GM12872 (cell line): Measurements from ENCODE around the gene RSPO4.

Experiments used
- TF ChIP-seq, protein P1 (sequence below): IDR thresholded peaks from 3 replicates; pipeline ENCODE4 v1.5.1; 2011; ENCODE audit warnings: low read depth, mild to moderate bottlenecking, low read length, moderate library complexity; ENCODE audit not compliant: insufficient read depth

Gene RSPO4

DNA sequence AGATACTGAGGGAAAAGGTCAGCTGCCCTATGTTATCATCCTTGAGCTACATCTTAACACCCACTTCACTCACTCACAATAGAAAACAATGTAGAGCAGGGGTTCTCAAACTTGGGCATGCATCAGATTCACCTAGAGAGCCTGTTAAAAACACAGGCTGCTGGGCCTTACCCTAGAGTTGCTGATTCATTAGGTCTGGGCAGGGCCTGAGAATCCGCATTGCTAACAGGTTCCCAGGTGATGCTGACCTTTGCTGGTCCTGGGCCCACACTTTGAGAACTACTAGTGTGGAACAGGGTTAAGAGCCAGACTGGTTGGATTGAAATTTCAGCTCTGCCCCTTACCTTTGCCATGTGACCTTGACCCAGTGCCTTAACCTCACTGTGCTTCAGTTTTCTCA is 25.1 kb downstream of the RSPO4 start:
- TF ChIP-seq, protein P1, sequence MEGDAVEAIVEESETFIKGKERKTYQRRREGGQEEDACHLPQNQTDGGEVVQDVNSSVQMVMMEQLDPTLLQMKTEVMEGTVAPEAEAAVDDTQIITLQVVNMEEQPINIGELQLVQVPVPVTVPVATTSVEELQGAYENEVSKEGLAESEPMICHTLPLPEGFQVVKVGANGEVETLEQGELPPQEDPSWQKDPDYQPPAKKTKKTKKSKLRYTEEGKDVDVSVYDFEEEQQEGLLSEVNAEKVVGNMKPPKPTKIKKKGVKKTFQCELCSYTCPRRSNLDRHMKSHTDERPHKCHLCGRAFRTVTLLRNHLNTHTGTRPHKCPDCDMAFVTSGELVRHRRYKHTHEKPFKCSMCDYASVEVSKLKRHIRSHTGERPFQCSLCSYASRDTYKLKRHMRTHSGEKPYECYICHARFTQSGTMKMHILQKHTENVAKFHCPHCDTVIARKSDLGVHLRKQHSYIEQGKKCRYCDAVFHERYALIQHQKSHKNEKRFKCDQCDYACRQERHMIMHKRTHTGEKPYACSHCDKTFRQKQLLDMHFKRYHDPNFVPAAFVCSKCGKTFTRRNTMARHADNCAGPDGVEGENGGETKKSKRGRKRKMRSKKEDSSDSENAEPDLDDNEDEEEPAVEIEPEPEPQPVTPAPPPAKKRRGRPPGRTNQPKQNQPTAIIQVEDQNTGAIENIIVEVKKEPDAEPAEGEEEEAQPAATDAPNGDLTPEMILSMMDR: no peak

DNA sequence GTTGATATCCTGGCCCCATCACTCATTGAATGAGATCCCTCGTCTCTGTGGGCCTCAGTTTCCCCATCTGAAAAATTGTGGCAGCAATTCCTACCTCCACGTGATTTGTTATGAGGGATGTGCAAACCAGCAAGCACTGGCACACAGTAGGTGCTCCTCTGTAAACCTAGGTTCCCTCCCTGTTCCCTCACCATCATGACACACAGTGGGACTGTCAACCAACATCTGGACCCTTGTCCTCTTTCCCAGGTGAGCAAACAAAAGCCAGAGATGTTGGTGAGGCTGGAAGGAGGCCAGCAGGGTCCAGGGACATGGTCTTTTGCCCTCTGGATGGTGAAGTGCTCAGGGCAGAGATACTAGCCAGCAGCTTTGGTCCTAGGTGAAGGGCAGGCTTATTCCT is 26.1 kb downstream of the RSPO4 start:
- TF ChIP-seq, protein P1: no peak

DNA sequence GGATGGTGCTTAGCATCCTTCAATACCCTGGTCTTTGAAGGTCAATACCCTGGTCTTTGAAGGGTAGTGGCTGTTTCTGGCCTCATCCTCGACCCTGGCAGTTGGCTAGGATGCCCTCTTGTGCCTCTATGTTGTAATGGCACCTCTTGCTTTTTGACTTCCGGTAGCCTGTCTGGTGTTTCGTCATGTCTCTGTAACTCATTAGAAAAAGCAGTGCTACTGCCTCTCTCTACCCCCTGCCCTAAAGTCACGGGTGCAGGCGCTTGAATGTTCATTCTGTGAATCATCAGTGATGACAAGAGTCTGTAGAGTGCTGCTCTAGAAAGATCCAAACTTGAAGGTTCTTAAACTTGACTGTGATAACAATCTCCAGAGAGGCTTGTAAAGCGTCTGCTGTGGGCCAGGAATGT is 28.3 kb downstream of the RSPO4 start:
- TF ChIP-seq, protein P1: peak; percentile 73

DNA sequence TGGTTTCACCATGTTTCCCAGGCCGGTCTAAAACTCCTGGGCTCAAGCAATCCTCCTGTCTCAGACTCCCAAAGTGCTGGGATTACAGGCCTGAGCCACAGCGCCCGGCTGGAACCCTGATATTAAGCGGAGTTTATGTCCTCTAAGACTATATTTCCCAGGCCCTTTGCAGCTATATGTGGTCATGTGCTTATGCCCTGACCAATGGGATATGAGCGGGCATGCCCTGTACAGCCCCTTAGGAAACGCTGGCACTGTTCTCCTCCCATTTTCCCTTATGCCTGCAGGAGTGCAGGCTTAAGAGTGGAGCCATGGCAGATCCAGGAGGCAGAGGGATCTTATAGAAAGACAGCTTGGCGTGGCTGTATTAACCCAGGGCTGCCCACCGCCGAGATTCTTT is 29.9 kb downstream of the RSPO4 start:
- TF ChIP-seq, protein P1: no peak

DNA sequence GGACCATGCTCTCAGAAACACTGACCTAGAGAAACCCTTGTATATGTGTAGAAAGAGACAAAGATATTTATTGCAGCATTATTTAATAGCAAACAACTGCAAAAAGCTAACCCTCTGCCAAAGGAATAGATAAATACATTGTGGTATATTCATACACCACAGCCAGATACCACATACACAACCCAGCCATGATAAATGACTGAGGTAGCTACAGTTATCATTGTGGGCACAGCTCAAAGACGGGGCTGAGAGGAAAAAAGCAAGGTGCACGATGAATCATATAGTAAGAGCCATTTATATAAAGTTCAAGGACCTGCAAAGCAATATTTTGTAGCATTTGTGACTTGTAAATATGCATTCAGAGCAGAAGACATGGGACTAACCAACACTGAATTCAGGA is 30.8 kb downstream of the RSPO4 start:
- TF ChIP-seq, protein P1: no peak

DNA sequence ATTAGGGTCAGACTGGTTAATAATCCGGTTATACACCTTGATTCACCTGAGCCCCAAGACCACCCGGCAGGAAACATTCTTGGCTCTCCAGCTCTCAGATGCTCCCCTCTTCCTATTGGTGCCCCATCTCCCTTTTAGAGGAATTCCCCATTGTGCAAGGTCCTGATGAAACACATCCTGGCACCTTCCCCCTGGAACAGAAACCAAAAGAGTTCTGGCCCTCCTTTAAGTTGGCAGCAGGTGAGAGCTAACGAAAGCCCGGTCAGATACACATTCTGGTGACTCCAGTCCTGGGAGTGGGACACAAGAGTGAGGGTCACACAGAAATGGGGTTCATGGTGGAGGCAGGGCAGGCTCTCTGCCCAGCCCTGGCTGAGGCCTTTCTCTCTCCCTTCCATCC is 32.2 kb downstream of the RSPO4 start:
- TF ChIP-seq, protein P1: no peak

DNA sequence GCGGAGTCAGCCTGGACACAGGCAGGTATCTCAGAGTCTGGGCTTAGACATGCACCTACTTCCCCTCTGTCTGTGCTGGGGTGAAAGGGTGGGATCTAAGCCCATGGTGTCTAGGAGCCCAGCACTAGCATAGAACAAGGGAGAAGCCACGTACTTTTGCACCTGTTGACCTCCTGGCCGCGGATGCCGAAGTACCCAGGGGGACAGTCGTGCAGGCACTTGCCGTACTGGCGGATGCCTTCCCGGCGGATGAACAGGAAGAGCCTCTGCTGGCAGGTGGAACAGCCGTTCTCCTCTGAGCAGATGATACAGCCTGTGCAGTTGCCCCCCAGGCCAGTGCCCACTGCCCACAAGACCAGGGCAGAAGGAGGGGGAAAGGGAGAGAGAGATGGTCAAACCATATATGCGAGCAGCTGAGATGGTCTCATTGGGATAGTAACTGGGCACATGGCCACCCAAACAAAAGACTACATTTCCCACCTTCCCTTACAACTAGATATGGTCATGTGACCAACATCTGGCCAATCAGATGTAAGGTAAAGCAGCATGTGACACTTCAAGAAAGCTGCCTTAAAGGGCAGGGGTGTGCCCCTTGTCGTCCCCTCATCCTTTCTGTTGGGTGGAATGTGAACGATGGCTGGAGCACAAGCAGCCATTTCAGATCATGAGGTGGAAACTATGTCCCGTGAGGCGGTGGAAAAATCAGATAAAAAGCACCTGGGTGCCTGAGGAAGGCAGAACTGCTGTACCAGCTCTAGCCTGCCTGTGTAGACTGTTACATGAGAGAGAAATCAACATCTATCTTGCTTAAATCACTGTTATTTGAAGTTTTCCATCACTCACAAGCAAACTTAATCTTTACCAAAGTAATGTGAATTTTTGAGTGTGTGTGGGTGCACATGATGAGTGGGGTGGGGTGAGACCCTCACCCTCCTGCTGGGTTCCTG is 34.0 kb downstream of the RSPO4 start:
- TF ChIP-seq, protein P1: no peak
